T-helper 17 cell (primary cell): Measurements from ENCODE around the gene ZFYVE21. TPM values are rescaled to one million over a fixed set of nuclear protein-coding genes. Genes with fewer than 3 reads are reported as not detected.
"Not testable (repeated sequence)": the region's sequence is repeated elsewhere in the genome, so short reads cannot be mapped to it uniquely, and the experiment has no call there.

Experiments used
- ATAC-seq: fragments of 150-1000 bp; cut with Tn5 transposase; 2 replicates; pipeline ENCODE4 v1.10.0; 2021; ENCODE audit warnings: mild to moderate bottlenecking, moderate library complexity
- DNase-seq, 3 donors: peaks; one replicate each; pipeline versions ENCODE4 v3.0.0 to v3.0.0-alpha.2; 2020 to 2021
- H3K9me3 ChIP-seq: one replicate; pipeline ENCODE4 v1.7.0; 2013; ENCODE audit warnings: low read length, mild to moderate bottlenecking; ENCODE audit not compliant: control insufficient read depth, poor library complexity, severe bottlenecking
- H3K27ac Mint-ChIP-seq: one replicate; pipeline ENCODE4 v1.8.0; 2022; ENCODE audit warnings: mild to moderate bottlenecking, moderate library complexity, mixed read lengths
- H3K27me3 Mint-ChIP-seq: one replicate; pipeline ENCODE4 v1.8.0; 2022; ENCODE audit warnings: mixed read lengths
- H3K36me3 Mint-ChIP-seq: one replicate; pipeline ENCODE4 v1.8.0; 2022; ENCODE audit warnings: low read depth, mixed read lengths
- H3K4me1 Mint-ChIP-seq: one replicate; pipeline ENCODE4 v1.8.0; 2022; ENCODE audit warnings: mild to moderate bottlenecking, mixed read lengths
- H3K4me3 Mint-ChIP-seq: one replicate; pipeline ENCODE4 v1.8.0; 2022; ENCODE audit warnings: mild to moderate bottlenecking, moderate library complexity, mixed read lengths
- total RNA-seq, 4 donors: library from RNA in 2 of 4; stranded (reverse) in 2 of 4; gene quantifications; one replicate each; pipeline ENCODE4 v1.2.3 and lab custom pipeline; 2022 to 2026

The ZFYVE21 gene
- total RNA-seq, 2 donors from 2014 or later = 9.1 to 9.5 TPM

DNA sequence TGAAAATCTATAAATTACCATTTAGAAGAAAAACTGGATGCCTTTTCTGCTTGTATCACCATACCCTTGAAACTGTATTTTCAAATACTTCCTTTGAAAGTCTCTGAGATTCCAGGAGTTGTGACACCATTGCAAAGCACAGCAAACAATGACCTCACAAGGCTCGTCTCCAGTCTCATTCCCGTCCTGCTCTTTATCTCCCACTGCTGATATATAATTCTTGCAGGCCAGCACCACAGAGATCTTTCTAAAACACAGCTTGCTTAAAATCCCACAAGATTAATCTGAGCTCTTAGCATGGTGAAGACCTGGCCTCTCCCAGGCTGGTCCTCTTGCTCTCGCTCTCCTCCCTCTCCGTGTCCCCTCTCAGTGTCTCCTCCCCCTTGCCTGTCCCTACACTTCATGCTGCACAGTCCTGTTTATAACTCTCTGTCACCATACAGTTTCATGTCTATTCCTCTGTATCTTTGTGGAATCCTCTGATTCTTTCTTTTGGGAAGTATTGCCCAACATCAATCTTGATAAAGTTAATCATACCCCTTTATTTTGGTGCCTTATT is 51.8 kb downstream of the ZFYVE21 start:
- DNase-seq (no peak), ATAC-seq (no peak)
- Mint-ChIP-seq H3K4me1 (peaks cover 9% of the 10 kb centered on the region), H3K27ac (no peak overlapping the region), H3K27me3 (no peaks in the 10 kb centered on the region), H3K4me3 (no peak overlapping the region), H3K36me3 (peaks cover 9% of the 10 kb centered on the region)
- H3K9me3 ChIP-seq = no peaks in the 10 kb centered on the region

DNA sequence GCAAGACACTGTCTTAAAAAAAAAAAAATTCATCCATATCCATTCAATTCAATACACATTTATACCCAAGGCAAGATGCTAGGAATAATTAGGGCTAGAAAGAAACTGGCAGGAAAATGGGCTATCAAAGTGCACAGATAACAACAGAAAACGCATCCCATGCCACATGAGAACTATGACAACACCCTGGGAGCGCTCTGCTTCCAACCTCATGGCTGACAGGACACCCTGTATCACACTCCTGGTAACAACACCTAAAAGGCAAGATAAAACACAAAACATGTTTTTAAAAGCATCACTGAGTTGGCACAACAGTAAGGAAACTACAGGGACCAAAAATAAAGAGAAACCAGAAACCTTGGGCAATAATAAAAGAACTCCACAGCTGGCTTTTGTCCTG is 54.9 kb downstream of the ZFYVE21 start:
- ATAC-seq (no peak), DNase-seq (no peak)
- no peak overlapping the region for H3K27ac Mint-ChIP-seq
- no peaks in the 10 kb centered on the region for H3K27me3 Mint-ChIP-seq
- no peak overlapping the region for H3K4me3 Mint-ChIP-seq
- H3K36me3 Mint-ChIP-seq = peaks cover 7% of the 10 kb centered on the region
- H3K9me3 ChIP-seq = no peaks in the 10 kb centered on the region
- peaks cover 9% of the 10 kb centered on the region for H3K4me1 Mint-ChIP-seq

DNA sequence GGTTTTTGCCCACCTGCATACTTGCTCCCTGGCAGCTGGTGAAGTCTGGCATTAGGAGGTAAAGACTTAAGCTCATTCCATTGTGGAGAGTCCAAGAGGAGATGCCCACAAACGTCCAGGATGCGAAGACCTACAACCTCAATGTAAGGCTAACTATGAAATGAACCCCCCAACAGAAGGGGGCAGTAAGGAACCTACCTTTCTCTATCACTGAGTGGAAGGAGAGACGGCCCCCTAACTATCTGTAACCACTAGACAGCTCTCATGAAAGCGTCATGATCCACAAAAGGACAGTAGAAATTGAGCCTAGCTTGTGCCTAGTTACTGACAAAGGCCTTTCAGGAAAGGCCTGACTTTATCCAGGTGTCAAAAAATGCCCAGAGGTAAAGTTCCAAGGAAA is 55.3 kb downstream of the ZFYVE21 start:
- DNase-seq (no peak), ATAC-seq (no peak)
- no peaks in the 10 kb centered on the region for H3K27me3 Mint-ChIP-seq
- peaks cover 5% of the 10 kb centered on the region for H3K36me3 Mint-ChIP-seq
- peaks cover 7% of the 10 kb centered on the region for H3K4me1 Mint-ChIP-seq
- H3K27ac Mint-ChIP-seq = no peak overlapping the region
- no peak overlapping the region for H3K4me3 Mint-ChIP-seq
- H3K9me3 ChIP-seq = no peaks in the 10 kb centered on the region

DNA sequence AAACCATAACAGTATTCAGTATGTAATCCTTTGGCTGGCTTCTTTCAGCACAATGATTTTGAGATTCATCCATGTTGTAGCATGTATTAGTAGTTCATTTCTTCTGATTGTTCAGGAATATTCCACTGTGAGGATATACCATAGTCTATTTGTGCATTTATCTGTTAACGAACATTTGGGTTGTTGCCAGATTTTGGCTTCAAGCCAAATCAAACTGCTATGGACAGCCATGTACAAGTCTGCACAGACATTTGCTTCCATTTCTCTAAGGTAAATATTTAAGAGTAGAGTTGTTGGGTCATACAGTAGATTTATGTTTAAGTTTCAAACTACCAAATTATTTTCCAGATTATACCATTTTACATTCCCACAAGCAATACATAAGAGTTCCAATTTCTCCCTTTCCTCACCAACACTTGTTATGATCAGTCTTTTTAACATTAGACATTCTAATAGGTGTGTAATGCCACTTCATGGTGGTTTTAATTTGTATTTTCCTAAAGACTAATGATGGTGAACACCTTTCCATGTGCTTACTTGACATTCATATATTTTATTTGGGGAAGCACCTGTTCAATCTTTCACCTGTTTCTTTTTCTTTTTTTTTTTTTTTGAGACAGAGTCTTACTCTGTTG is 56.6 kb downstream of the ZFYVE21 start:
- Mint-ChIP-seq H3K36me3 (peaks cover 6% of the 10 kb centered on the region), H3K27me3 (no peaks in the 10 kb centered on the region), H3K4me3 (no peak overlapping the region), H3K27ac (no peak overlapping the region), H3K4me1 (peaks cover 8% of the 10 kb centered on the region)
- H3K9me3 ChIP-seq = no peaks in the 10 kb centered on the region
- ATAC-seq (no peak), DNase-seq (no peak)

DNA sequence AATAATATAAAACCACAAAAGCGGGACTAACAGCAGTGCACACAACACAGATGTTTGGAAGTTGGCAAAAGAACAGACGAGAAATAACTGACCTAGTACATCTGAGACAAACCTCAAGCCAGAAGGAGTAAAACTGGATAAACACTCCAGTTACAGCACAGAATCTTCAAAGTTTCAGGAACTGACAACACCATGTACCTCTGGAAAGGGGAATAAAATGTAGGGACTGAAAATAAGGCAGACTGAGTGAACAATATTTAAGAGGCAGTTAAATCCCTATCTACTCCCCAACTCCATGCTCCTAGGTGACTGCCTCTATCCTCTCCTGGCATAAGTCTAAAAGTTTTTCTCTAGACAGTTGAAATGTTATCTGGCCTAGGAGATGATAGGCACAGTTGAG is 57.9 kb downstream of the ZFYVE21 start:
- Mint-ChIP-seq H3K36me3 (peaks cover 4% of the 10 kb centered on the region), H3K4me3 (no peak overlapping the region), H3K27ac (no peak overlapping the region), H3K27me3 (no peaks in the 10 kb centered on the region), H3K4me1 (peaks cover 4% of the 10 kb centered on the region)
- DNase-seq = no peak
- no peaks in the 10 kb centered on the region for H3K9me3 ChIP-seq
- ATAC-seq = no peak

DNA sequence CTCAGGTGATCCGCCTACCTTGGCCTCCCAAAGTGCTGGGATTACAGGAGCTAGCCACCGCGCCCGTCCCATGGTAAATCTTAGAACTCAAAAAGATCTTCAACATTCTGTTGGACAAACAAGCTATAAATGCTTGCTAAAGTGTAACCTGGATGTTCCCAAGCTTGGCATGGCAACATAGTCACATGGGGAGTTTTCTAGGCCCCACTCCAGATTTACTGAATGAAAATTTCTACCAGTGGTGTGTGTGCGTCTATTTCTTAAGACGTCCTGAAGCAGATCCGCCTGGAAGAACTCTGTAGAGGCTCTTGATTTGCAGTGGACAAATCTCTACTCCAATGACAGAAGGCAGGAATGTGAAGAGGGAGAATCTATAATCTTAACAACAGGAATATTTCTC is 59.9 kb downstream of the ZFYVE21 start:
- Mint-ChIP-seq H3K4me1 (peaks cover 4% of the 10 kb centered on the region), H3K36me3 (peaks cover 4% of the 10 kb centered on the region), H3K27me3 (no peaks in the 10 kb centered on the region), H3K27ac (peak overlapping the region; percentile 11), H3K4me3 (no peak overlapping the region)
- ATAC-seq (no peak), DNase-seq (no peak)
- H3K9me3 ChIP-seq = no peaks in the 10 kb centered on the region

DNA sequence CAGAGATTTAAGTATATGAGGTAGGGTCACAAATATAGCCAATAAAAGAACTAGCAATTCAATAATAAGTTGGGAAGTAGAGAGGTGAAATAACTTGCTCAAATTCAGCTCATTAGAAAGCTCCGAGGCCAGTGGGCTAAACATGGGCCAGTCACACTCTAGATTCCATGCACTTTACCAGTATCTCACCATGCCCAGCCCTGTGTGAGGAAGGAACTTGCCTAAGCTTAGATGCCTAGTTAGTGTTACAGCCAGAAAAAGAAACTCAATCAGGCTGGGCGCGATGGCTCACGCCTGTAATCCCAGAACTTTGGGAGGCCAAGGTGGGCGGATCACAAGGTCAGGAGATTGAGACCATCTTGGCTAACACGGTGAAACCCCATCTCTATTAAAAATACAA is 60.7 kb downstream of the ZFYVE21 start:
- H3K9me3 ChIP-seq, H3K4me3 Mint-ChIP-seq, H3K36me3 Mint-ChIP-seq, H3K27me3 Mint-ChIP-seq, ATAC-seq, H3K4me1 Mint-ChIP-seq, DNase-seq: not testable (repeated sequence)
- peak overlapping the region; percentile 11 for H3K27ac Mint-ChIP-seq

DNA sequence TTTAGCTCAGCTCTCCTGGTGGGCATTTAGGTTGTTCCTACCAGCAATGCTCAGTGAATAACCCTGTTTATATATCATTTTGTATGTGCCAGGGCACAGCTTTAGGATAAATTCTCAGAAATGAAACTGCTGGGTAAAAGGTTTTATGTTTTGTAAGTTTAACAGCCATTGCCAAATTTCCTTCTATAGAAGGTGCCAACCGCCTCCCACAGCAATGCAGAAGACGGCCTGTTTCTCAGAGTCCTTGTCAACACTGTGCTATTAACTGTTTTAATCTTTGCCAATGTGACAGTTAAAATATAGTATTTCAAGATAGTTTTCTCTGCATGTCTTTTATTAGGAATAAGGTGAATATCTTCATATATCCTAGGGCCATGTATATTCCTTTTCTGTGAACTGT is 66.8 kb downstream of the ZFYVE21 start:
- Mint-ChIP-seq H3K4me3 (no peak overlapping the region), H3K27me3 (no peaks in the 10 kb centered on the region), H3K27ac (no peak overlapping the region), H3K4me1 (no peaks in the 10 kb centered on the region), H3K36me3 (no peaks in the 10 kb centered on the region)
- DNase-seq = no peak
- no peak for ATAC-seq
- no peaks in the 10 kb centered on the region for H3K9me3 ChIP-seq

Other genes with a start within 250 kb of the ZFYVE21 start
- 1 to 10 TPM; 7.0 to 8.0 TPM for gene CKB, start 193.0 kb upstream of the ZFYVE21 start, total RNA-seq
- 1 to 10 TPM; 8.2 to 8.3 TPM for gene TRMT61A, start 186.6 kb upstream of the ZFYVE21 start, total RNA-seq
- 10 to 100 TPM; 28.5 to 32.9 TPM for gene BAG5, start 153.2 kb upstream of the ZFYVE21 start, total RNA-seq
- gene COA8, start 152.8 kb upstream of the ZFYVE21 start, total RNA-seq = 10 to 100 TPM; 18.3 to 19.4 TPM
- 100 to 1,000 TPM; 162 to 198 TPM for gene KLC1, start 86.6 kb upstream of the ZFYVE21 start, total RNA-seq
- gene XRCC3, start 359 bp upstream of the ZFYVE21 start, total RNA-seq = 1 to 10 TPM; 6.9 to 8.3 TPM
- gene PPP1R13B, start 131.8 kb downstream of the ZFYVE21 start, total RNA-seq = 10 to 100 TPM; 18.2 to 22.6 TPM
- 1 to 10 TPM in 1 of 2 donors, not detected in 1; 1.0 TPM for gene TDRD9, start 212.6 kb downstream of the ZFYVE21 start, total RNA-seq
- gene RD3L, start 226.7 kb downstream of the ZFYVE21 start, total RNA-seq = under 1 TPM in 1 of 2 donors, not detected in 1; 0.86 TPM